Measurements from ENCODE around the gene U2AF2. TPM values are rescaled to one million over a fixed set of nuclear protein-coding genes. Genes with fewer than 3 reads are reported as not detected.

U2AF2 gene
- total and polyA plus RNA-seq, 4 donors = 109 to 181 (median 132) TPM

GRCh38 chr19:55620410-55621204 lies 34.2 kb upstream of the U2AF2 start:
- 55 to 81% methylated on average over 12 of the region's 12 CpGs for WGBS, 2 donors

GRCh38 chr19:55621205-55621672 lies 33.6 kb upstream of the U2AF2 start:
- DNase-seq (no peak), ATAC-seq (ENCODE audit: insufficient read depth, low FRiP score) (no peak)
- H3K4me1 ChIP-seq (ENCODE audit: control insufficient read depth in 5 of 5, insufficient read depth in 5 of 5, low read length in 5 of 5) = peaks cover 3 to 27% (median 8%) of the 10 kb centered on the region in 5 donors
- peaks cover 3 to 31% (median 14%) of the 10 kb centered on the region in 4 donors for H3K36me3 ChIP-seq (ENCODE audit: control insufficient read depth in 4 of 4, insufficient read depth in 4 of 4, low read length in 4 of 4)
- H3K27me3 ChIP-seq (ENCODE audit: control insufficient read depth in 3 of 3, insufficient read depth in 3 of 3, low read length in 2 of 3) = no peaks in the 10 kb centered on the region
- H3K9ac ChIP-seq (ENCODE audit: insufficient read depth in 1 of 2, low read length in 2 of 2) = no peak overlapping the region
- WGBS, 2 donors = 57 to 75% methylated on average over 9 of the region's 9 CpGs
- no peak overlapping the region for H3K4me3 ChIP-seq
- H3K9me3 ChIP-seq (ENCODE audit: control insufficient read depth in 4 of 4, insufficient read depth in 3 of 4, low read length in 3 of 4) = no peaks in the 10 kb centered on the region
- no peak for TF ChIP-seq CTCF (IDR thresholded peaks at IDR 0.05; ENCODE audit: control extremely low read depth, extremely low read depth)
- H3K27ac ChIP-seq (ENCODE audit: low read depth in 1 of 2, low read length in 1 of 2) = no peak overlapping the region

More at GRCh38 chr19:55620410-55621204, 34.2 kb upstream of the U2AF2 start:
- no peak for ATAC-seq (ENCODE audit: insufficient read depth, low FRiP score)
- no peak for TF ChIP-seq CTCF (IDR thresholded peaks at IDR 0.05; ENCODE audit: control extremely low read depth, extremely low read depth)
- no peaks in the 10 kb centered on the region for H3K9me3 ChIP-seq (ENCODE audit: control insufficient read depth in 4 of 4, insufficient read depth in 3 of 4, low read length in 3 of 4)
- peak overlapping the region in 1 of 2 donors; percentile 12 for H3K27ac ChIP-seq (ENCODE audit: low read depth in 1 of 2, low read length in 1 of 2)
- no peak overlapping the region for H3K4me3 ChIP-seq
- H3K4me1 ChIP-seq (ENCODE audit: control insufficient read depth in 5 of 5, insufficient read depth in 5 of 5, low read length in 5 of 5) = peaks cover 3 to 27% (median 8%) of the 10 kb centered on the region in 5 donors
- no peak overlapping the region for H3K9ac ChIP-seq (ENCODE audit: insufficient read depth in 1 of 2, low read length in 2 of 2)
- no peak for DNase-seq
- peaks cover 3 to 37% (median 16%) of the 10 kb centered on the region in 4 donors for H3K36me3 ChIP-seq (ENCODE audit: control insufficient read depth in 4 of 4, insufficient read depth in 4 of 4, low read length in 4 of 4)
- H3K27me3 ChIP-seq (ENCODE audit: control insufficient read depth in 3 of 3, insufficient read depth in 3 of 3, low read length in 2 of 3) = no peaks in the 10 kb centered on the region

GRCh38 chr19:55621673-55622231 lies 33.1 kb upstream of the U2AF2 start:
- ATAC-seq (ENCODE audit: insufficient read depth, low FRiP score) (no peak), DNase-seq (no peak)
- H3K4me1 ChIP-seq (ENCODE audit: control insufficient read depth in 5 of 5, insufficient read depth in 5 of 5, low read length in 5 of 5) = peaks cover 3 to 27% (median 8%) of the 10 kb centered on the region in 5 donors
- H3K27ac ChIP-seq (ENCODE audit: low read depth in 1 of 2, low read length in 1 of 2) = no peak overlapping the region
- H3K9me3 ChIP-seq (ENCODE audit: control insufficient read depth in 4 of 4, insufficient read depth in 3 of 4, low read length in 3 of 4) = no peaks in the 10 kb centered on the region
- no peak for TF ChIP-seq CTCF (IDR thresholded peaks at IDR 0.05; ENCODE audit: control extremely low read depth, extremely low read depth)
- no peak overlapping the region for H3K4me3 ChIP-seq
- H3K36me3 ChIP-seq (ENCODE audit: control insufficient read depth in 4 of 4, insufficient read depth in 4 of 4, low read length in 4 of 4) = peaks cover 3 to 26% (median 11%) of the 10 kb centered on the region in 4 donors
- H3K27me3 ChIP-seq (ENCODE audit: control insufficient read depth in 3 of 3, insufficient read depth in 3 of 3, low read length in 2 of 3) = no peaks in the 10 kb centered on the region
- 96 to 97% methylated on average over 54 to 55 of the region's 55 CpGs for WGBS, 2 donors
- H3K9ac ChIP-seq (ENCODE audit: insufficient read depth in 1 of 2, low read length in 2 of 2) = no peak overlapping the region
